GM19193 (cell line): ENCODE measurements around the gene SAE1.

Experiments
- POLR2A ChIP-seq: IDR thresholded peaks from 4 replicates; pipeline ENCODE4 v1.6.1; 2011; ENCODE audit not compliant: insufficient read depth, insufficient read length; ENCODE audit errors: extremely low read depth

The SAE1 gene

GRCh38 chr19:47195434-47195833 is 64.8 kb downstream of the SAE1 start:
- no peak for TF ChIP-seq POLR2A

GRCh38 chr19:47197141-47197540 is 66.5 kb downstream of the SAE1 start:
- TF ChIP-seq POLR2A: no peak

- TF ChIP-seq POLR2A: no peak
Observed at GRCh38 chr19:47200530-47200929, 69.9 kb downstream of the SAE1 start.

GRCh38 chr19:47203254-47203653 is 72.6 kb downstream of the SAE1 start:
- no peak for TF ChIP-seq POLR2A

GRCh38 chr19:47209319-47210179 is 78.9 kb downstream of the SAE1 start:
- TF ChIP-seq POLR2A: no peak

GRCh38 chr19:47210180-47210490 is 79.5 kb downstream of the SAE1 start:
- TF ChIP-seq POLR2A: no peak

GRCh38 chr19:47210689-47211316 is 80.2 kb downstream of the SAE1 start:
- TF ChIP-seq POLR2A: no peak

- TF ChIP-seq POLR2A: no peak
Observed at GRCh38 chr19:47215581-47215980, 84.9 kb downstream of the SAE1 start.

- TF ChIP-seq POLR2A: no peak
Observed at GRCh38 chr19:47221080-47221841, 90.6 kb downstream of the SAE1 start.

- TF ChIP-seq POLR2A: no peak
Observed at GRCh38 chr19:47221890-47222289, 91.3 kb downstream of the SAE1 start.

- TF ChIP-seq POLR2A: peak; percentile 100
Observed at GRCh38 chr19:47225746-47226425, 95.3 kb downstream of the SAE1 start.

GRCh38 chr19:47226426-47227351 is 96.1 kb downstream of the SAE1 start:
- TF ChIP-seq POLR2A: peak; percentile 69

- TF ChIP-seq POLR2A: peak; percentile 12
Observed at GRCh38 chr19:47227352-47228167, 96.9 kb downstream of the SAE1 start.
